ENCODE measurements around the gene C6orf47.
"Not testable (repeated sequence)": the region's sequence is repeated elsewhere in the genome, so short reads cannot be mapped to it uniquely, and the experiment has no call there.

Gene C6orf47

GRCh38 chr6:31660381-31661261, at the start of gene C6orf47:
C6orf47 (minus strand) TSS chr6:31660778; CDS start chr6:31659947, 831 bp downstream.
- intact Hi-C loops (cut with DNase I) = loop anchor here (5.0 kb wide), 1 partner anchor 118 kb away; the partner anchor contains the start of gene DDX39B
- DNase-seq = peak; percentile 66 to 98 (median 84)

DNA sequence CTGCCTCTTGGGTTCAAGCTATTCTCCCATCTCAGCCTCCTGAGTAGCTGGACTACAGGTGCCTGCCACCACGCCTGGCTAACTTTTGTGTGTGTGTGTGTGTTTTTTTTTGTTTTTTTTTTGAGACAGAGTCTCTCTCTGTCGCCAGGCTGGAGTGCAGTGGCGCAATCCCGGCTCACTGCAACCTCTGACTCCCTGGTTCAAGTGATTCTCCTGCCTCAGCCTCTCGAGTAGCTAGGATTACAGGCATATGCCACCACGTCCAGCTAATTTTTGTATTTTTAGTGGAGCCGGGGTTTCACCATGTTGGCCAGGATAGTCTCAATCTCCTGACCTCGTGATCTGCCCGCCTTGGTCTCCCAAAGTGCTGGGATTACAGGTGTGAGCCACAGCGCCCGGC, 48.6 kb upstream of the C6orf47 start:
- DNase-seq = not testable (repeated sequence)
- intact Hi-C loops (cut with DNase I) = loop anchor here (10.0 kb wide), 1 partner anchor 86 kb away; the partner anchor contains the start of gene VARS1

- no peak for DNase-seq
- intact Hi-C loops (cut with DNase I) = loop anchor here (10.0 kb wide), 1 partner anchor 87 kb away; the partner anchor contains the start of gene VARS1
Measured at GRCh38 chr6:31708224-31708623, 47.6 kb upstream of the C6orf47 start.

- peak in 1 of 10 donors; percentile 8 for DNase-seq
- intact Hi-C loops (cut with DNase I) = loop anchor here (10.0 kb wide), 1 partner anchor 87 kb away; the partner anchor contains the start of gene VARS1
Measured at GRCh38 chr6:31707701-31708100, 47.1 kb upstream of the C6orf47 start.

DNA sequence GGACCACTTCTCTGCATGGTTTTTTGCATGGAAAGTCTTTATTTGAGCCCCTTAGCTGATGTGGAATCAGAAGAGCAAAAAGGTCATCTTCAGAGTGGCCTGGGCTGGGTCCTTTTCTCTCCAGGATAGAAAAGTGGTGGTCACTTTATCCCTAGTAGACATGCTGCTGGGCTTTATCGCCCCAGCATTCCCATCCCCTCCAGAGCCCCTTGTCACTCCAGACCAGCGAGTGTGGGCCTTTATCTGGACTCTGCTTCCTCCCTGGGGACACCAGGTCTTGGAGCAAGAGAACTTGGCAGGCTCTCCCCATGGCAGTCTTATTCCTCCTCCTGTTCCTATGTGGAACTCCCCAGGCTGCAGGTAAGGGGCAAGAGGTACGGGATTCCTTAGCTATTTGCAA, 46.0 kb upstream of the C6orf47 start, which contains the start of gene LY6G6F:
Gene LY6G6F, plus strand, starts transcription at position 268 of the 400 bp plus-strand sequence. Its CDS starts 41 bp downstream, at position 309.
- peak in 2 of 10 donors; percentile 14 to 40 for DNase-seq
- intact Hi-C loops (cut with DNase I) = loop anchor here (10.0 kb wide), 1 partner anchor 88 kb away; the partner anchor contains the start of gene VARS1

DNA sequence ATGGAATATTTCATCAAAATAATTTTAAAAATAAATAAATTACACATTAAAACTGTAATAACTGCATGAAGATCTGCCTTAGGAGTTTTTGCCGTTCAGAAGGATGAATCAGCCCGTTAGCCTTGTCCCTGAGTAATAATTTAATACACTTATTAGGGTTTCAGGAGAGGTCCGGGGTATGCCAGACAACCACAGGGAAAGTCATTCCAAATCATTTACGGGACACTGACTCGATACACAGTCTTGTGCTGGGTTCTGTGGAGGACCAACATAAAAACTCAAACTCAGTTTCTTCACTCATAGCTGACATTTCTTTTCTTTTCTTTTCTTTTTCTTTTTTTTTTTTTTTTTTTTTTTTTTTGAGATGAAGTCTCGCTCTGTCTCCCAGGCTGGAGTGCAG, 45.4 kb upstream of the C6orf47 start:
- DNase-seq = peak in 1 of 10 donors; percentile 1
- intact Hi-C loops (cut with DNase I) = loop anchor here (10.0 kb wide), 1 partner anchor 89 kb away; the partner anchor contains the start of gene VARS1

DNA sequence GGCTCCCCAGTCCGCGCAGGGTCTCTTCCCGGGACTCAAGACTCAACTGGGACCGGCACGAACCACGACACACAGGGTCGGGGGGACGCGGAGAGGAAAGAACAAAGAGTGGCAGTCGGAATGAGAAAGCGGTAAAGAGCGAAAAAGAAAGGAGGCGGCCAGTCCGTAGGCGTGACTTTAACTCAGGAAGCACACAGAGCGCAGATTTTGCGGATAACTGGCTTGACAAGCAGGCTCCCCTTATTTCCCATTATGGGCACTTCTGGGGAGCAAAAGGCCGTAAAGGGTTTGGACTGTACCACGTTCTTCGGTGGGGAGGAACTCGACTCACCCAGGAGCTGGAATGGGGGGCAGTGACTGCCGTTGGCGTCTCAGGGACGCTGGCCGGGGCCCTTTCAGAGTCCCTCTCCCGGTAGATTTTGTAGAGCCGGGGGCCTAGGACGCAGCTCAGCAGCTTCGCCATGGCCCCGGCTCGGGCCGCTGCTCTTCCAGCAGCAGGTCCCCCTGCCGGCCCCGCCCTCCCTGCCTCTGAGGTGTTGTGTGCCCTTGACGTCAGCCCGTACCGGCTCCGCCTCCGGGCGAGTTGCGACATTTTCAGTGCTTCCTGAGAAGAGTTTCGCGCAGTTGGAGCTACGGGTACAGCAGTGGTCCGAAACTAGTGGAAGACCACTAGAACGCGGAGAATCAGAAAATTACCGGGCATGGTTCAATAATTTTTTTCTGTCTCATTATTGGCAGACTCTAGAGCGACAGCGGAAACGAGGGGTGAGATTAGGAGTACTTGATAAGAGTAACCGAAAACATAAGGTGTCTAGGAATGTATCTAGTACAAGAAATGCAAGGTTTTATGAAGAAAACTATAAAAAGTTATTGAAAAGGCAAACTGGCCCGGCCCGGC, 42.5 kb upstream of the C6orf47 start, which contains the start of gene ABHD16A:
Gene ABHD16A, minus strand, starts transcription at position 506 of the 898 bp plus-strand sequence. Its CDS starts 43 bp downstream, at position 463.
- intact Hi-C loops (cut with DNase I) = loop anchor here (2.0 to 10.0 kb wide), 2 partner anchors 92 to 160 kb away; partner anchors contain the start of genes NEU1 and VARS1
- DNase-seq = peak; percentile 96 to 100 (median 98)

DNA sequence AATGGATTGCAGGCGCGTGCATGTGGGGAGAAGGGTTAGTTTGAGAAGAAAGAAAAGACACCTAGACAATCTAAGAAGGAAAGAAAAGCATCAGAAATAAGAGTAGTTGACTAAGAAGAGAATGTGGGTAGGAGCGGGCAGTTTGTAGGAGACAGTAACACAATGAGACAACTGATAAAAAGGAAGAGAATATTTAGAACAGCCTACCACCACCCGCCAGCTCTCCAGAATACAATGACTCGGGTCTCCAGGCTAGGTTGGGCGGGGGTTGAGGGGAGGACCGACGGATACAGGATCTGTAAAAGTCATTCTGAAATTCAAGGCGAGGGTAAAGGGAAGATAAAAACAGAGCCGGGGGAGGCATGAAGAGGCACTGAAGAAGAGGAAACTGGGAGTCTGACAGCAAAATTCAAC, 41.8 kb upstream of the C6orf47 start:
- peak in 1 of 10 donors; percentile 5 for DNase-seq
- intact Hi-C loops (cut with DNase I) = loop anchor here (2.0 to 10.0 kb wide), 2 partner anchors 92 to 160 kb away; partner anchors contain the start of genes NEU1 and VARS1

DNA sequence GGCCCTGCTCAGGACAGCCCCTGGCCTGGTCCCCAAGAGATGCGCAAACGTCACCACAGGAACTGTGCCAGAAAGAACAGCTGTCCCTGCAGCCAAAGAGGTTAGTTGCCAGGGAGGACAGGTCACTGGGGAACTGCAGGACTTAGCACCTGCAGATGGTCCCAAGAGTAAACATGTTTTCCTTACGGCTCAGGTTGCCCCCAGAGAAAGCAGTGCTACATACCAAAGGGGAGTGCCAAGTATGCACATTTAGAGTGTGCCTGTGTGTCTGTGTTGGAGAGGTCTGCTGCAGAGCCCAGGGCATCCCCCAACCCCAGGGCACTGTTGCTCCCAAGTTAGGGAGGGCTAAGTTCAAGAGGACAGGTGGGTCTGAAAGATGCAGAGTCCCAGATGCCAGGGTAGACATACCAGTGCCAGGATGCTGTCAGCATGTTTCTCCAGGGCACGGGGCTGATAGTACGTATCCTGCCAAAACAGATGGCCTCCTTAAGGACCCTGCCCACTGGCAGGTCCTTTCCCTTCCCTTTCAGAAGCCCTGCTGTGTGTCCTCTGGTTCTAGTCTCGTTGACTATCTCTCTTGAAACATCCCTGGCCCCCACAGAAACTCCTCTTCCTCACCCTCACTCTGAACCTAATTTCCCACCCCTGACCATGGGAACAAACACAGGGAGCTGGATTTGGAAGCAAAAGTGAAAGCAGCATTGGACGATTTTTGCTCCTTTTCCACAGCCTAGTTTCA, 41.3 kb upstream of the C6orf47 start:
- intact Hi-C loops (cut with DNase I) = loop anchor here (2.0 to 10.0 kb wide), 2 partner anchors 93 to 161 kb away; partner anchors contain the start of genes NEU1 and VARS1
- DNase-seq = peak in 1 of 10 donors; percentile 74

DNA sequence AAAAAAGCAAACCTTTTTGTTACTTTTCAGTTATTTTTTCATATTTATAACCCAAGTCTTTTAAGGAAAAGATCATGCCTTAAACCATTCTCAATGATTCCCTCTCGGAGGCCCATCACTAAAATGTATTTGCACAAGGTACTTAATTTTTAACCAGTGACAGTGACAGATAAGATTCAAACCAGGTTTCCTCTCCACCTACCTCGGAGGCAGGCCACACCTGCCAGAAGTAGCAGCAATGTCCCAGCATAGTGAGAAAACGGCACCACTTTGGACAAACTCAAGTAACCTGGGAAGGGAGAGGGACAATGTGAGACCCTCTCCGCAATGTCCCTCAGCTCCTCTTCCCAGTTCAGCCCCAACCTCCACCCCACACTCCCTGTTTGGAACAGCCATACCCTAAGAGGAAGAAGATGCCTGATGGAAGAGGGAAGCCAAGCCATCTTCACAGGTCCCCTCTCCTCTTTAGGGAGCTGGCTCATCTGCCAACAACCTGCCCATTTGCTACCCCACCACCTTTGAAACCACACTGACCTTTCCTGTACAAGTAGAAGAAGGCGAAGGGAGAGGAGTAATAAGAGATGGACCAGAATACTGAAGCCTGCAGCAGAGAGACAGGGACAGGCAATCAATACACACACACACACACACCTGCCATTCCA, 40.3 kb upstream of the C6orf47 start:
- intact Hi-C loops (cut with DNase I) = loop anchor here (10.0 kb wide), 1 partner anchor 94 kb away; the partner anchor contains the start of gene VARS1
- no peak for DNase-seq

DNA sequence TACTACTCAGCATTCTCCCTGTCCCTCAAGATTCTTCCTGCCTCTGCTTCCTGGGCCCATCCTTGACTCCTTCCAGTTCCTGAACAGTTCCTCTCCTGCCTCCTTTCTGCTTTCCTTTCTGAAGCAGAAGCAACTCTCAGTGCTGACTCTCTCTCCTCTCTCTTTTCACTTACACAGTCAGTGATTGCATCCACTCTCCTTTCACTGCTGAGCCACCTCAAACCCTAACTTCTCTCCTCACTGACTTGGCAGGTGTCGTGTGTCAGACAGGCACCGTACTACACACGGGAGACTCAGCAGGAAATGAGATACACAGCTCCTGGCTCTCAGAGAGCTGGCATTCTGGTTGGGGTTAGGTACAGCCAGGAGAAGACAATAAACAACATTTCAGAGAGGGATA, 37.0 kb upstream of the C6orf47 start:
- intact Hi-C loops (cut with DNase I) = no loop called here

GRCh38 chr6:31693535-31693934, 33.0 kb upstream of the C6orf47 start:
- intact Hi-C loops (cut with DNase I) = no loop called here
- peak in 2 of 10 donors; percentile 19 to 43 for DNase-seq

More for the DNA sequence above, 37.0 kb upstream of the C6orf47 start:
- DNase-seq = peak in 1 of 10 donors; percentile 20

GRCh38 chr6:31692886-31693285, 32.3 kb upstream of the C6orf47 start:
- DNase-seq = peak in 2 of 10 donors; percentile 23 to 73
- intact Hi-C loops (cut with DNase I) = no loop called here

GRCh38 chr6:31692353-31692752, 31.8 kb upstream of the C6orf47 start:
- intact Hi-C loops (cut with DNase I) = no loop called here
- peak in 1 of 10 donors; percentile 12 for DNase-seq

DNA sequence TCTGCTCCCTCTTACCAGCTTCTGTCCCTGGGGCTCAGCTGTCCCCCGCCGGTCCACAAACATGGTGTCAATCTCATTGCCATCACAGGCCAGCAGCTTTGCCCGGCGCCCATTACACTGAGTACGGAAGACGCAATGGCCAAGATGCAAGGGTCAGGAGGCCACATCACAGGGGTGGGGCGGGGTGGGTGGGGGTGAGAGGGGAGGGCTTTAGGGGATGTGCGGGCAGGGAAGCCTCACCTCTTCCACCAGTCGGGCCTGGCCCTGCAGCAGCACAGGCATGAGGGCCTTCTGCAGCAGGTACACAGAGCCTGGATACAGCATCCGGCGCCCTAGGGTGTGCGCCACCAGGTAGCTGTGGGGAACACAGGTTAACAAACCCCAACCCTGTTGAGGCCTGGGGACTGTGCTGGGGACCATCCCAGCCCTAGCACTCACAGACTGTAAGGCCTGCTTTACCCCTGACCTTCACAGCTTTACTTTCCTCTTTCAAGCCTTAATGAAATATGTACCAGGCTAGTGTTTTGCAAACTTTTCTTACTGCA, 31.1 kb upstream of the C6orf47 start:
- peak in 2 of 10 donors; percentile 34 to 35 for DNase-seq
- intact Hi-C loops (cut with DNase I) = no loop called here

- intact Hi-C loops (cut with DNase I) = no loop called here
Measured at GRCh38 chr6:31691078-31691463, 30.5 kb upstream of the C6orf47 start.

GRCh38 chr6:31690231-31691077, 29.9 kb upstream of the C6orf47 start:
- intact Hi-C loops (cut with DNase I) = no loop called here
- no peak for DNase-seq

More at GRCh38 chr6:31691078-31691463, 30.5 kb upstream of the C6orf47 start:
- DNase-seq = peak in 2 of 10 donors; percentile 6 to 22

Measured in posterior cingulate gyrus (tissue), 11 donors.